Measurements from ENCODE around the gene GARRE1. TPM values are rescaled to one million over a fixed set of nuclear protein-coding genes. Genes with fewer than 3 reads are reported as not detected.

GARRE1 gene
- total and polyA plus RNA-seq, 2 of the 13 experiments (the other 11 are each of a cell fraction or from before 2014, with no cell fraction given): 8.0 to 11.7 TPM

- Histone ChIP-seq H3K9me3 (ENCODE audit: low read length) (no peaks in the 10 kb centered on the region), H2AFZ (ENCODE audit: low read length) (no peak overlapping the region), H3K27me3 (ENCODE audit: control insufficient read depth in 1 of 2, insufficient read depth in 2 of 2, low read length in 2 of 2) (no peaks in the 10 kb centered on the region), H3K36me3 (replicated peaks in 1 of 2; ENCODE audit: control insufficient read depth in 1 of 2, insufficient read depth in 2 of 2, low read length in 2 of 2) (peaks cover 7 to 56% of the 10 kb centered on the region in 2 experiments), H3K4me1 (ENCODE audit: insufficient read depth, low read length) (no peaks in the 10 kb centered on the region), H3K79me2 (ENCODE audit: insufficient read depth, low read length) (no peaks in the 10 kb centered on the region), H3K4me2 (ENCODE audit: low read depth, low read length) (no peak overlapping the region), H3K4me3 (replicated peaks in 1 of 3; ENCODE audit: insufficient read depth in 1 of 3, low read depth in 2 of 3, low read length in 3 of 3) (no peak overlapping the region), H4K20me1 (ENCODE audit: insufficient read depth, low read length) (no peaks in the 10 kb centered on the region), H3K9ac (ENCODE audit: insufficient read depth, low read depth, low read length) (no peak overlapping the region), H3K27ac (ENCODE audit: extremely low read length, insufficient read depth, low read length) (no peak overlapping the region)
- CTCF ChIA-PET (ENCODE audit: low intra/inter-chr PET ratio, low total read pairs): no interaction called here
- POLR2A ChIA-PET: no interaction called here
- DNase-seq (ENCODE audit: low spot score) (no peak), ATAC-seq (no peak), FAIRE-seq (no peak)
- BruUV-seq (replicated peaks): no TSS peak
- in situ Hi-C loops (cut with HindIII; ENCODE audit: extremely low pct_ligation_motif_present, low pct_unique_long_range_greater_than_20kb): no loop called here
- WGBS (ENCODE audit: low lambda C conversion rate): 96% methylated on average over 3 of the region's 3 CpGs
- intact Hi-C loops (cut with micrococcal nuclease; ENCODE audit: unreplicated experiment): no loop called here
- TF ChIP-seq ZNF691 (CRISPR knock-in tag; IDR thresholded peaks at IDR 0.05; ENCODE audit: borderline replicate concordance, low read depth) (no peak), BCLAF1 (IDR thresholded peaks at IDR 0.05) (no peak), ZBTB39 (CRISPR knock-in tag; IDR thresholded peaks at IDR 0.05) (no peak), GTF2F1 (IDR thresholded peaks at IDR 0.05; ENCODE audit: low read length) (no peak), CREBL2 (CRISPR knock-in tag; IDR thresholded peaks at IDR 0.05; ENCODE audit: borderline replicate concordance) (no peak), ZNF609 (CRISPR knock-in tag; IDR thresholded peaks at IDR 0.05; ENCODE audit: borderline replicate concordance) (no peak), ARNT (IDR thresholded peaks at IDR 0.05) (no peak), CHD2 (IDR thresholded peaks at IDR 0.05; ENCODE audit: low read depth, low read length) (no peak), SMC3 (IDR thresholded peaks at IDR 0.05; ENCODE audit: low read length) (no peak), SMAD1 (CRISPR knock-in tag; IDR thresholded peaks at IDR 0.05; ENCODE audit: borderline replicate concordance, low read depth) (no peak), ZSCAN12 (CRISPR knock-in tag; IDR thresholded peaks at IDR 0.05) (no peak), ZNF20 (CRISPR knock-in tag; IDR thresholded peaks at IDR 0.05) (no peak)
Measured at GRCh38 chr19:34215666-34216038, 38.7 kb upstream of the GARRE1 start.
